SK-N-SH treated with all-trans-retinoic acid at 6 μM for 48 hours (cell line): Measurements from ENCODE around the gene HACL1.

ENCODE experiments used
- ATAC-seq: fragments of 200-7000 bp; cut with Tn5 transposase; 3 replicates; pipeline ENCODE4 v1.9.1; 2020; ENCODE audit warnings: mild to moderate bottlenecking, moderate library complexity
- ARNTL ChIP-seq: fragments of 450-650 bp; formaldehyde crosslinking; IDR thresholded peaks from 2 replicates; pipeline ENCODE4 v1.5.0; 2020; ENCODE audit warnings: low read depth, mild to moderate bottlenecking, moderate library complexity, borderline replicate concordance
- BACH2 ChIP-seq: fragments of 250-450 bp; sonication (Bioruptor Pico); IDR thresholded peaks from 2 replicates; pipeline ENCODE4 v1.9.0; 2021; ENCODE audit warnings: mild to moderate bottlenecking, borderline replicate concordance
- CREB5 ChIP-seq: fragments of 250-450 bp; sonication (Bioruptor Pico); IDR thresholded peaks from 2 replicates; pipeline ENCODE4 v1.5.1; 2020; ENCODE audit warnings: low read depth, mild to moderate bottlenecking, moderate library complexity
- CSDC2 ChIP-seq: fragments of 250-450 bp; sonication (Bioruptor Pico); IDR thresholded peaks from 2 replicates; pipeline ENCODE4 v1.5.0; 2020; ENCODE audit warnings: mild to moderate bottlenecking, moderate library complexity
- CSRNP3 ChIP-seq: fragments of 250-450 bp; sonication (Bioruptor Pico); IDR thresholded peaks from 2 replicates; pipeline ENCODE4 v1.5.1; 2021; ENCODE audit warnings: mild to moderate bottlenecking, moderate library complexity
- ESRRG ChIP-seq: fragments of 250-450 bp; sonication (Bioruptor Pico); IDR thresholded peaks from 2 replicates; pipeline ENCODE4 v1.6.1; 2021; ENCODE audit warnings: mild to moderate bottlenecking
- GLIS3 ChIP-seq: fragments of 250-450 bp; sonication (Bioruptor Pico); IDR thresholded peaks from 2 replicates; pipeline ENCODE4 v1.5.0; 2020; ENCODE audit warnings: mild to moderate bottlenecking, moderate library complexity
- ISL1 ChIP-seq: fragments of 250-450 bp; sonication (Bioruptor Pico); IDR thresholded peaks from 2 replicates; pipeline ENCODE4 v2.1.2; 2022; ENCODE audit warnings: mild to moderate bottlenecking, moderate library complexity
- PATZ1 ChIP-seq: fragments of 250-450 bp; sonication (Bioruptor Pico); IDR thresholded peaks from 2 replicates; pipeline ENCODE4 v1.8.0; 2020; ENCODE audit warnings: mild to moderate bottlenecking, moderate library complexity, borderline replicate concordance
- POU6F1 ChIP-seq: fragments of 250-450 bp; sonication (Bioruptor Pico); IDR thresholded peaks from 2 replicates; pipeline ENCODE4 v1.8.0; 2021; ENCODE audit warnings: low read depth, mild to moderate bottlenecking, moderate library complexity, borderline replicate concordance
- PPARA ChIP-seq: fragments of 250-450 bp; sonication (Bioruptor Pico); IDR thresholded peaks from 2 replicates; pipeline ENCODE4 v1.5.0; 2020; ENCODE audit warnings: mild to moderate bottlenecking, borderline replicate concordance
- RARB ChIP-seq: fragments of 250-450 bp; sonication (Bioruptor Pico); IDR thresholded peaks from 2 replicates; pipeline ENCODE4 v1.8.0; 2021; ENCODE audit warnings: mild to moderate bottlenecking, moderate library complexity
- SNAI2 ChIP-seq: fragments of 250-450 bp; sonication (Bioruptor Pico); IDR thresholded peaks from 2 replicates; pipeline ENCODE4 v1.5.0; 2020; ENCODE audit warnings: mild to moderate bottlenecking, moderate library complexity
- TCF4 ChIP-seq: fragments of 250-450 bp; sonication (Bioruptor Pico); IDR thresholded peaks from 2 replicates; pipeline ENCODE4 v1.8.0; 2021; ENCODE audit warnings: mild to moderate bottlenecking, moderate library complexity, borderline replicate concordance
- TOX ChIP-seq: fragments of 250-450 bp; sonication (Bioruptor Pico); IDR thresholded peaks from 2 replicates; pipeline ENCODE4 v1.8.0; 2021; ENCODE audit warnings: mild to moderate bottlenecking, moderate library complexity, borderline replicate concordance
- TSHZ2 ChIP-seq: fragments of 250-450 bp; sonication (Bioruptor Pico); IDR thresholded peaks from 2 replicates; pipeline ENCODE4 v1.5.0; 2020; ENCODE audit warnings: mild to moderate bottlenecking, moderate library complexity
- ZC3H10 ChIP-seq: fragments of 250-450 bp; sonication (Bioruptor Pico); IDR thresholded peaks from 2 replicates; pipeline ENCODE4 v1.5.1; 2021; ENCODE audit warnings: mild to moderate bottlenecking, moderate library complexity
- ZFP3 ChIP-seq: fragments of 250-450 bp; sonication (Bioruptor Pico); IDR thresholded peaks from 2 replicates; pipeline ENCODE4 v1.5.0; 2020; ENCODE audit warnings: mild to moderate bottlenecking, moderate library complexity
- ZFP30 ChIP-seq: fragments of 450-650 bp; formaldehyde crosslinking; IDR thresholded peaks from 2 replicates; pipeline ENCODE4 v1.5.0; 2022; ENCODE audit warnings: mild to moderate bottlenecking, moderate library complexity
- ZNF565 ChIP-seq: fragments of 450-650 bp; formaldehyde crosslinking; conservative IDR thresholded peaks from 2 replicates; pipeline ENCODE4 v1.5.0; 2020; ENCODE audit warnings: low read depth, mild to moderate bottlenecking, moderate library complexity
- ZNF70 ChIP-seq: fragments of 450-650 bp; formaldehyde crosslinking; IDR thresholded peaks from 2 replicates; pipeline ENCODE4 v1.5.0; 2020; ENCODE audit warnings: mild to moderate bottlenecking, moderate library complexity
- ZNF8 ChIP-seq: fragments of 450-650 bp; formaldehyde crosslinking; IDR thresholded peaks from 2 replicates; pipeline ENCODE4 v1.5.0; 2020; ENCODE audit warnings: mild to moderate bottlenecking, moderate library complexity

HACL1 gene

GRCh38 chr3:15539066-15539465, 62.3 kb downstream of the HACL1 start:
- ATAC-seq: no peak
- TF ChIP-seq ARNTL (no peak), BACH2 (no peak), ZFP3 (CRISPR knock-in tag) (no peak)
- TF ChIP-seq, all 23 proteins: peak for 0

- no peak for TF ChIP-seq RARB
- no peak for TF ChIP-seq ISL1 (CRISPR knock-in tag)
- no peak for TF ChIP-seq TOX
- TF ChIP-seq ESRRG (CRISPR knock-in tag): no peak
- no peak for TF ChIP-seq ARNTL
- TF ChIP-seq TSHZ2 (CRISPR knock-in tag): no peak
- no peak for TF ChIP-seq ZNF565
- TF ChIP-seq ZFP30 (CRISPR knock-in tag): no peak
- TF ChIP-seq ZNF70 (CRISPR knock-in tag): no peak
- TF ChIP-seq PPARA (CRISPR knock-in tag): no peak
- TF ChIP-seq BACH2: no peak
- TF ChIP-seq CSDC2 (CRISPR knock-in tag): no peak
- ATAC-seq: no peak
Observed at GRCh38 chr3:15538345-15538744, 63.0 kb downstream of the HACL1 start.

GRCh38 chr3:15536856-15537255, 64.5 kb downstream of the HACL1 start:
- TF ChIP-seq ZFP3 (CRISPR knock-in tag) (no peak), TCF4 (CRISPR knock-in tag) (no peak), POU6F1 (CRISPR knock-in tag) (no peak), CSRNP3 (CRISPR knock-in tag) (no peak), ISL1 (CRISPR knock-in tag) (no peak), ZNF70 (CRISPR knock-in tag) (no peak), ZC3H10 (CRISPR knock-in tag) (no peak), ZNF565 (no peak), TSHZ2 (CRISPR knock-in tag) (no peak), SNAI2 (no peak), PATZ1 (CRISPR knock-in tag) (no peak), CREB5 (CRISPR knock-in tag) (no peak), ESRRG (CRISPR knock-in tag) (no peak), ZNF8 (CRISPR knock-in tag) (no peak), CSDC2 (CRISPR knock-in tag) (no peak), GLIS3 (no peak), RARB (no peak), ZFP30 (CRISPR knock-in tag) (no peak), BACH2 (no peak), TOX (no peak)
- TF ChIP-seq, all 23 proteins: peak for 0
- no peak for ATAC-seq
